Measurements from ENCODE around the gene MDC1. TPM values are rescaled to one million over a fixed set of nuclear protein-coding genes. Genes with fewer than 3 reads are reported as not detected.
"Not testable (repeated sequence)": the region's sequence is repeated elsewhere in the genome, so short reads cannot be mapped to it uniquely, and the experiment has no call there.

The MDC1 gene
- total RNA-seq (10 to 100 TPM; 13.8 to 16.8 TPM), polyA plus RNA-seq (ENCODE audit: insufficient read length in 2 of 2) (10 to 100 TPM; 35.1 to 40.3 TPM)
- long read RNA-seq, donor 1, partial matches to known transcripts: 0 of 3 reads
- long read RNA-seq, donor 1, other reads (novel, unspliced or antisense): 0 of 3 reads
- long read RNA-seq, donor 2, partial matches to known transcripts: 0 of 2 reads
- long read RNA-seq, donor 2, other reads (novel, unspliced or antisense): 0 of 2 reads
- long read RNA-seq, donor 3, partial matches to known transcripts: 0 of 2 reads
- long read RNA-seq, donor 3, other reads (novel, unspliced or antisense): 0 of 2 reads
- long read RNA-seq, donor 4, partial matches to known transcripts: 0 of 3 reads
- long read RNA-seq, donor 4, other reads (novel, unspliced or antisense): 0 of 3 reads

GRCh38 chr6:30717129-30717844, at the start of gene MDC1:
MDC1 (minus strand) TSS chr6:30717281; CDS start chr6:30715175, 2,106 bp downstream.
- Histone ChIP-seq H3K9me3 (ENCODE audit: control insufficient read depth, insufficient read depth, low read length) (no peaks in the 10 kb centered on the region), H3K4me1 (ENCODE audit: control insufficient read depth, insufficient read depth, low read length) (peaks cover 29% of the 10 kb centered on the region), H3K4me3 (ENCODE audit: low read depth, low read length) (peak within 1 kb of the TSS; percentile 91), H3K27me3 (ENCODE audit: control insufficient read depth, insufficient read depth, low read length) (no peaks in the 10 kb centered on the region), H3K27ac (ENCODE audit: low read depth, low read length) (peak within 1 kb of the TSS; percentile 95), H3K36me3 (ENCODE audit: control insufficient read depth, insufficient read depth, low read length) (peaks cover 19% of the 10 kb centered on the region)
- under 1% methylated on average over 48 of the region's 48 CpGs for WGBS (ENCODE audit: insufficient coverage)
- peak; percentile 93 to 100 (median 98) for DNase-seq (ENCODE audit: low read depth in 4 of 6, low spot score in 6 of 6)

GRCh38 chr6:30766461-30767157, 49.5 kb upstream of the MDC1 start:
- Histone ChIP-seq H3K36me3 (ENCODE audit: control insufficient read depth, insufficient read depth, low read length) (no peaks in the 10 kb centered on the region), H3K4me1 (ENCODE audit: control insufficient read depth, insufficient read depth, low read length) (peaks cover 18% of the 10 kb centered on the region), H3K9me3 (ENCODE audit: control insufficient read depth, insufficient read depth, low read length) (no peaks in the 10 kb centered on the region), H3K27me3 (ENCODE audit: control insufficient read depth, insufficient read depth, low read length) (no peaks in the 10 kb centered on the region), H3K27ac (ENCODE audit: low read depth, low read length) (no peak overlapping the region), H3K4me3 (ENCODE audit: low read depth, low read length) (no peak overlapping the region)
- WGBS (ENCODE audit: insufficient coverage): 64% methylated on average over 3 of the region's 6 CpGs
- no peak for DNase-seq (ENCODE audit: low read depth in 4 of 6, low spot score in 6 of 6)

GRCh38 chr6:30765495-30765894, 48.4 kb upstream of the MDC1 start:
- not testable (repeated sequence) for H3K27ac ChIP-seq (ENCODE audit: low read depth, low read length); DNase-seq (ENCODE audit: low read depth in 4 of 6, low spot score in 6 of 6); H3K4me3 ChIP-seq (ENCODE audit: low read depth, low read length); H3K9me3 ChIP-seq (ENCODE audit: control insufficient read depth, insufficient read depth, low read length); H3K36me3 ChIP-seq (ENCODE audit: control insufficient read depth, insufficient read depth, low read length); H3K27me3 ChIP-seq (ENCODE audit: control insufficient read depth, insufficient read depth, low read length)
- H3K4me1 ChIP-seq (ENCODE audit: control insufficient read depth, insufficient read depth, low read length): peaks cover 18% of the 10 kb centered on the region
- WGBS (ENCODE audit: insufficient coverage): no CpG with 5 or more reads among the region's 1 CpG

- Histone ChIP-seq H3K27ac (ENCODE audit: low read depth, low read length) (peak overlapping the region; percentile 80), H3K4me1 (ENCODE audit: control insufficient read depth, insufficient read depth, low read length) (peaks cover 16% of the 10 kb centered on the region)
- not testable (repeated sequence) for H3K4me3 ChIP-seq (ENCODE audit: low read depth, low read length); DNase-seq (ENCODE audit: low read depth in 4 of 6, low spot score in 6 of 6); H3K9me3 ChIP-seq (ENCODE audit: control insufficient read depth, insufficient read depth, low read length); H3K27me3 ChIP-seq (ENCODE audit: control insufficient read depth, insufficient read depth, low read length); H3K36me3 ChIP-seq (ENCODE audit: control insufficient read depth, insufficient read depth, low read length)
- WGBS (ENCODE audit: insufficient coverage): 63% methylated on average over 6 of the region's 13 CpGs
These were observed 47.5 kb upstream of the MDC1 start for GRCh38 chr6:30764490-30765043.

- Histone ChIP-seq H3K4me1 (ENCODE audit: control insufficient read depth, insufficient read depth, low read length) (peaks cover 9% of the 10 kb centered on the region), H3K27me3 (ENCODE audit: control insufficient read depth, insufficient read depth, low read length) (no peaks in the 10 kb centered on the region), H3K4me3 (ENCODE audit: low read depth, low read length) (no peak overlapping the region), H3K27ac (ENCODE audit: low read depth, low read length) (peak overlapping the region; percentile 80), H3K9me3 (ENCODE audit: control insufficient read depth, insufficient read depth, low read length) (no peaks in the 10 kb centered on the region), H3K36me3 (ENCODE audit: control insufficient read depth, insufficient read depth, low read length) (no peaks in the 10 kb centered on the region)
- DNase-seq (ENCODE audit: low read depth in 4 of 6, low spot score in 6 of 6): peak in 2 of 6 donors; percentile 67 to 71
- WGBS (ENCODE audit: insufficient coverage): 13% methylated on average over 3 of the region's 8 CpGs
These were observed 46.8 kb upstream of the MDC1 start for GRCh38 chr6:30763618-30764489.

GRCh38 chr6:30763155-30763617, 46.1 kb upstream of the MDC1 start:
- no CpG with 5 or more reads among the region's 1 CpG for WGBS (ENCODE audit: insufficient coverage)
- no peaks in the 10 kb centered on the region for H3K9me3 ChIP-seq (ENCODE audit: control insufficient read depth, insufficient read depth, low read length)

GRCh38 chr6:30761791-30762429, 44.8 kb upstream of the MDC1 start:
- Histone ChIP-seq H3K27me3 (ENCODE audit: control insufficient read depth, insufficient read depth, low read length) (no peaks in the 10 kb centered on the region), H3K4me3 (ENCODE audit: low read depth, low read length) (no peak overlapping the region), H3K9me3 (ENCODE audit: control insufficient read depth, insufficient read depth, low read length) (no peaks in the 10 kb centered on the region), H3K36me3 (ENCODE audit: control insufficient read depth, insufficient read depth, low read length) (no peaks in the 10 kb centered on the region), H3K27ac (ENCODE audit: low read depth, low read length) (no peak overlapping the region), H3K4me1 (ENCODE audit: control insufficient read depth, insufficient read depth, low read length) (peaks cover 7% of the 10 kb centered on the region)
- no peak for DNase-seq (ENCODE audit: low read depth in 4 of 6, low spot score in 6 of 6)
- WGBS (ENCODE audit: insufficient coverage): no CpG with 5 or more reads among the region's 4 CpGs

More at GRCh38 chr6:30763155-30763617, 46.1 kb upstream of the MDC1 start:
- Histone ChIP-seq H3K4me1 (ENCODE audit: control insufficient read depth, insufficient read depth, low read length) (peaks cover 7% of the 10 kb centered on the region), H3K36me3 (ENCODE audit: control insufficient read depth, insufficient read depth, low read length) (no peaks in the 10 kb centered on the region), H3K27me3 (ENCODE audit: control insufficient read depth, insufficient read depth, low read length) (no peaks in the 10 kb centered on the region), H3K27ac (ENCODE audit: low read depth, low read length) (no peak overlapping the region), H3K4me3 (ENCODE audit: low read depth, low read length) (no peak overlapping the region)
- no peak for DNase-seq (ENCODE audit: low read depth in 4 of 6, low spot score in 6 of 6)

GRCh38 chr6:30760549-30760948, 43.5 kb upstream of the MDC1 start:
- H3K27ac ChIP-seq (ENCODE audit: low read depth, low read length): no peak overlapping the region
- H3K9me3 ChIP-seq (ENCODE audit: control insufficient read depth, insufficient read depth, low read length): no peaks in the 10 kb centered on the region
- no peak overlapping the region for H3K4me3 ChIP-seq (ENCODE audit: low read depth, low read length)
- H3K36me3 ChIP-seq (ENCODE audit: control insufficient read depth, insufficient read depth, low read length): no peaks in the 10 kb centered on the region
- WGBS (ENCODE audit: insufficient coverage): 92% methylated on average over 7 of the region's 8 CpGs
- no peaks in the 10 kb centered on the region for H3K27me3 ChIP-seq (ENCODE audit: control insufficient read depth, insufficient read depth, low read length)
- peaks cover 7% of the 10 kb centered on the region for H3K4me1 ChIP-seq (ENCODE audit: control insufficient read depth, insufficient read depth, low read length)
- DNase-seq (ENCODE audit: low read depth in 4 of 6, low spot score in 6 of 6): no peak

Data from spinal cord (tissue), 10 donors.